HFFc6 (cell line): ENCODE results near the gene PELO. TPM values are rescaled to one million over a fixed set of nuclear protein-coding genes. Genes with fewer than 3 reads are reported as not detected.
A peak's percentile ranks its signal among the peaks of the same experiment; 100 is the strongest.

Experiments
- DNase-seq: peaks from one replicate; pipeline ENCODE4 v3.0.0-alpha.2; 2018
- H3K27ac Mint-ChIP-seq: 2 replicates; pipeline ENCODE4 v1.8.0; 2020; ENCODE audit warnings: mild to moderate bottlenecking, mixed read lengths
- H3K27me3 Mint-ChIP-seq: 2 replicates; pipeline ENCODE4 v1.8.0; 2021; ENCODE audit warnings: mild to moderate bottlenecking, moderate library complexity, mixed read lengths; ENCODE audit not compliant: insufficient read depth
- H3K36me3 Mint-ChIP-seq: 2 replicates; pipeline ENCODE4 v1.8.0; 2021; ENCODE audit warnings: low read depth, mixed read lengths
- H3K4me1 Mint-ChIP-seq: 2 replicates; pipeline ENCODE4 v1.8.0; 2020; ENCODE audit warnings: low read depth, mixed read lengths
- H3K4me3 Mint-ChIP-seq: 2 replicates; pipeline ENCODE4 v1.8.0; 2020; ENCODE audit warnings: mild to moderate bottlenecking, moderate library complexity, mixed read lengths
- H3K9me3 Mint-ChIP-seq: 2 replicates; pipeline ENCODE4 v1.8.0; 2020; ENCODE audit warnings: mild to moderate bottlenecking, mixed read lengths
- total RNA-seq, 6 experiments: library from RNA; stranded (reverse); fragmentation: NEBNext Ultra II Directional; extraction: Animal tissue kit (Norgen Biotek cat#: 25700); gene quantifications; 2 replicates in 1 of 6; 3 replicates in 5 of 6; pipeline ENCODE4 v1.2.3, GENCODE V29; 2021
- TF ChIP-seq, protein P1 (sequence below): fragments of 200-600 bp; sonication (generic); IDR thresholded peaks from 2 replicates; pipeline ENCODE4 v1.5.0; 2021; ENCODE audit warnings: antibody characterized with exemption, mild to moderate bottlenecking

The PELO gene
- total RNA-seq, 6 experiments from 2014 or later, result 52.6 to 77.2 (median 72.8) TPM

DNA sequence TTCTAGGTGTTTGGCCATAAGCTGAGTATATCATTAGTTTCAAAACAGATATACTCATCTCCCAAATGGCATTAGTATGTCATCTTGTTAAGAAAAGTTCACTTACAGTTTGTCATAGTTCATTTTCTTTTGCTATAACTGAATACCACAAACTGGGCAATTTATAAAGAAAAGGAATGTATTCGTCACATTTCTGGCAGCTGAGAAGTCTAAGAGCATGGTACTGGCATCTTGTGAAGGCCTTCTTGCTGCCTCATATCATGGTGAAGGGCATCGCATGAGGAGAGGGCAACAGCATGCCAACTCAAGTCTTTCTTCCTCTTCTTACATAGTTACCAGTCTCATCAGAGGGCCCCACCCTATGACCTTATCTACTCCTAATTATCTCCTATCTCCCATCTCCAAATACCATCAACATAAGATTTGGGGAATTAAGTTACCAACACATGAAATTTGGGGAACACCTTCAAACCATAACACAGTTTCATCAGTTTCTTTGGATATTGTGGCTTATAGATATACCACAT, 20.4 kb upstream of the PELO start:
- peak overlapping the region; percentile 37; the same call in 1 of the 2 replicates for H3K27ac Mint-ChIP-seq
- no peak overlapping the region for H3K4me3 Mint-ChIP-seq
- H3K36me3 Mint-ChIP-seq, result no peaks in the 10 kb centered on the region
- H3K27me3 Mint-ChIP-seq, result peaks cover 1% of the 10 kb centered on the region; the same call in 1 of the 2 replicates
- peaks cover 31% of the 10 kb centered on the region for H3K4me1 Mint-ChIP-seq
- peak; percentile 20 for DNase-seq
- H3K9me3 Mint-ChIP-seq, result no peaks in the 10 kb centered on the region
- TF ChIP-seq, protein P1, sequence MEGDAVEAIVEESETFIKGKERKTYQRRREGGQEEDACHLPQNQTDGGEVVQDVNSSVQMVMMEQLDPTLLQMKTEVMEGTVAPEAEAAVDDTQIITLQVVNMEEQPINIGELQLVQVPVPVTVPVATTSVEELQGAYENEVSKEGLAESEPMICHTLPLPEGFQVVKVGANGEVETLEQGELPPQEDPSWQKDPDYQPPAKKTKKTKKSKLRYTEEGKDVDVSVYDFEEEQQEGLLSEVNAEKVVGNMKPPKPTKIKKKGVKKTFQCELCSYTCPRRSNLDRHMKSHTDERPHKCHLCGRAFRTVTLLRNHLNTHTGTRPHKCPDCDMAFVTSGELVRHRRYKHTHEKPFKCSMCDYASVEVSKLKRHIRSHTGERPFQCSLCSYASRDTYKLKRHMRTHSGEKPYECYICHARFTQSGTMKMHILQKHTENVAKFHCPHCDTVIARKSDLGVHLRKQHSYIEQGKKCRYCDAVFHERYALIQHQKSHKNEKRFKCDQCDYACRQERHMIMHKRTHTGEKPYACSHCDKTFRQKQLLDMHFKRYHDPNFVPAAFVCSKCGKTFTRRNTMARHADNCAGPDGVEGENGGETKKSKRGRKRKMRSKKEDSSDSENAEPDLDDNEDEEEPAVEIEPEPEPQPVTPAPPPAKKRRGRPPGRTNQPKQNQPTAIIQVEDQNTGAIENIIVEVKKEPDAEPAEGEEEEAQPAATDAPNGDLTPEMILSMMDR, result no peak

DNA sequence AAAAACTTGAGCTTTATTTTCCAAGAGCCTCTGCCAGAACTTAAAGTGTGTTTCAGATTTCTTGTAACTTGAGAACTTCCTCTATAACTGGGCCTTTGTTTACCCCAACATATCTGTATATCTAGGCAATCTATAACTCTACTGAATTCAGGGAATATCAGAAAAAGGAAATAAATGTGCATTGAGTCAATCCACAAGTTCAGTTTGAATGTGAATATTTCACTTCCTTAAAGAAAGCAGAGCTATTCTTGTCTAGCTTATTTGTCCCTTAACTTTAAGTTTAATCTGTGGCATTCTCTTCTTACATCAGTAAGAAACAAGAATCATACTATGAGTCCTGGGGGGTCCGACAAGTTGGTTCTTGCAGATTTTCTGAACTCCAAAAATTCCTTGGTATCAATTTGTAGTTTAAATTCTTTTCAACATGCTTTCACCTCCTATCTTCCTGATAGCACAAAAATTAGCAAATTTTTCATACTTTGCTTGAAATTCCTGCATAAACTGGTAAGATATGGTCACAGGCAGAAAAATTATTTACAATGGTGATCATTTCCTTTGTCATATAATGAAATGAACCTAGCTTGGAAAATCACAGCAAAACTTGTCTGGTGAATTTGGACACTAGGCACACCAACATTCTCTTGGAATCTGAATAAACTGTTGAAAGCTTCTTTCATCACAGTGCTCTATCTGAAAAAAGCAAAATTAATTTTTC, 19.8 kb upstream of the PELO start:
- Mint-ChIP-seq H3K27me3 (peaks cover 1% of the 10 kb centered on the region; the same call in 1 of the 2 replicates), H3K27ac (no peak overlapping the region), H3K4me3 (no peak overlapping the region), H3K36me3 (no peaks in the 10 kb centered on the region), H3K9me3 (no peaks in the 10 kb centered on the region), H3K4me1 (peaks cover 31% of the 10 kb centered on the region)
- no peak for DNase-seq
- TF ChIP-seq, protein P1, result no peak

DNA sequence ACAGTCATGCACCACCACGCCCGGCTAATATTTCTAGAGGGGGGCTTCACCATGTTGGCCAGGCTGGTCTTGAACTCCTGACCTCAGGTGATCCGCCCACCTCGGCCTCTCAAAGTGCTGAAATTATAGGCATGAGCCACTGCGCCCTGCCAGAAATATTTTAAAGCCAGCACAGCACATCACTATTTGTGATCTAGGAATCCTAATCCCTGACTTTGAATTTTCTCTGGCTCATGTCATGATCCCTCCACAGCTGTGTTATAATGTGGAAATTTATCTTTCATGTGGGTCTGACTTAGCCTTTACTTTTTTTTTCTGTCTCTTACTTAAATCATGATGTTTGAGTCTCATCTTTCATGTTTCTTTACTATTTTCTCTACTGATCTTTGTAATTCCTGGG, 18.7 kb upstream of the PELO start:
- TF ChIP-seq, protein P1, result no peak
- Mint-ChIP-seq H3K9me3 (no peaks in the 10 kb centered on the region), H3K4me3 (no peak overlapping the region), H3K4me1 (peaks cover 31% of the 10 kb centered on the region), H3K27me3 (peaks cover 1% of the 10 kb centered on the region; the same call in 1 of the 2 replicates), H3K36me3 (no peaks in the 10 kb centered on the region), H3K27ac (no peak overlapping the region; the same call in 1 of the 2 replicates)
- peak; percentile 50 for DNase-seq

DNA sequence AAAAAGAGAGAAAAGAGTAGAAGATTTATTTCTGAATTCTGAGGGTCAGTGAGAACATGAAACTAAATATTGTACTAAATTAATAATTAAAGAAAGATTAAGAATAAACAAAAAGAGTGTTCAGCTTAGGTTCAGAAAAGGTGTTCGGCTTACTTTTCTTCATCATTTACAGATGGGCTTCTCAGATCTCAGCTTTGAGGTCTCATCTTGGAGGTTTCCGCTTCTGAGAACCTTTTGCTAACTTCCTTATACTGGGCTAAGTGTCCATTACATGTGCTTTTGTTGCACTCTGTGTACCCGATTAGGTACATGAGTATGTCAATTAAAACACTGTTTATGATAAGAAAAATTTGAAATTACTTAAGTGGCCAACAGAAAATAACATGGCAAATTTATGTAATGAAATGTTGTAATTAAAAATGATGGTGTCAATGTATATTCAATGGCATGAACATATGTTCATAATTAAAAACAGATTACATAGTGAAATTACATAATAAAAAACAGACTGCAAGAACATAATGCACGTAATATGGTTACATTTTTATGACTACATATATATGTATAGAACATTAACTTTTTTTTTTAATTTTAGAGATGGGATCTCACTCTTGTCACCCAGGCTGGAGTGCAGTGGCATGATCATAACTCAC, 17.3 kb upstream of the PELO start:
- Mint-ChIP-seq H3K36me3 (no peaks in the 10 kb centered on the region), H3K4me3 (no peak overlapping the region), H3K27me3 (peaks cover 1% of the 10 kb centered on the region; the same call in 1 of the 2 replicates), H3K27ac (no peak overlapping the region), H3K9me3 (no peaks in the 10 kb centered on the region), H3K4me1 (peaks cover 31% of the 10 kb centered on the region)
- DNase-seq, result no peak
- TF ChIP-seq, protein P1, result no peak

DNA sequence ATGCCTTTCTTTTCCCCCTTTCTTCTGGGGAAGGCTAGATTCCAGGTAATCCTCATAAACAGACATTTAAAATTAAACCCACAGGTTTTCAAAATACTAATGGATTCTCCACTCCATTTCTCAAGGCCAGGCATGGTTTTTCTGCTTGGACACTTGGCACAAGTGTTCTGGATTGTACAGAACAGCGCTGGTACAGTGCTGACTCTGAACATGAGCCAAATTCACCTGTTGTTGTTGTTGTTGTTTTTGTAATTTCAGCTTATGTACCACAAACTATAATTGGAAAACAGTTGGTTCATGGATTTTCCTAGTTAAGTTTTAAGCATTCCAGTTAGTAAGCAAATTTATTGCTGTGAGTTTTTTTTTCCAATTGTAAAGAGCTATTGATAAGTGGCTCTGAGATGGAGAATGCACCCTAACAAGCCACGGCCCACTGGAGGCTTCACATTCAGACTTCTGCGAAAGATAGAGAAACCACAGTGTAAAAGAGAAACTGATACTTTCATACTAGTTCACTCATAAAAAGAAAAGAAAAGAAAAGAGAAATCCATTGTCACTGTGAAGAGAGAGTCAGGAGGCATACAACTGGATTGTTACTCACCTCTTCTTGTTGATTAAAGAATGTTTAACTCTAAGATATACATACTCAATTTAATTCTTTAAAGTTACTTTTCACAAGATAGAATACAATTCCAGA, 16.2 kb upstream of the PELO start:
- peaks cover 29% of the 10 kb centered on the region for H3K4me1 Mint-ChIP-seq
- H3K9me3 Mint-ChIP-seq, result no peaks in the 10 kb centered on the region
- no peak for DNase-seq
- H3K27me3 Mint-ChIP-seq, result peaks cover 1% of the 10 kb centered on the region; the same call in 1 of the 2 replicates
- H3K27ac Mint-ChIP-seq, result no peak overlapping the region
- no peak overlapping the region for H3K4me3 Mint-ChIP-seq
- TF ChIP-seq, protein P1, result no peak
- H3K36me3 Mint-ChIP-seq, result no peaks in the 10 kb centered on the region
